ENCODE data around the gene DNAH5. TPM values are rescaled to one million over a fixed set of nuclear protein-coding genes. Genes with fewer than 3 reads are reported as not detected.

DNAH5 gene
- total RNA-seq, 1 donor from 2014 or later, result 1.2 TPM

GRCh38 chr5:13785781-13786415, 158.6 kb downstream of the DNAH5 start:
- TF ChIP-seq, protein P1, sequence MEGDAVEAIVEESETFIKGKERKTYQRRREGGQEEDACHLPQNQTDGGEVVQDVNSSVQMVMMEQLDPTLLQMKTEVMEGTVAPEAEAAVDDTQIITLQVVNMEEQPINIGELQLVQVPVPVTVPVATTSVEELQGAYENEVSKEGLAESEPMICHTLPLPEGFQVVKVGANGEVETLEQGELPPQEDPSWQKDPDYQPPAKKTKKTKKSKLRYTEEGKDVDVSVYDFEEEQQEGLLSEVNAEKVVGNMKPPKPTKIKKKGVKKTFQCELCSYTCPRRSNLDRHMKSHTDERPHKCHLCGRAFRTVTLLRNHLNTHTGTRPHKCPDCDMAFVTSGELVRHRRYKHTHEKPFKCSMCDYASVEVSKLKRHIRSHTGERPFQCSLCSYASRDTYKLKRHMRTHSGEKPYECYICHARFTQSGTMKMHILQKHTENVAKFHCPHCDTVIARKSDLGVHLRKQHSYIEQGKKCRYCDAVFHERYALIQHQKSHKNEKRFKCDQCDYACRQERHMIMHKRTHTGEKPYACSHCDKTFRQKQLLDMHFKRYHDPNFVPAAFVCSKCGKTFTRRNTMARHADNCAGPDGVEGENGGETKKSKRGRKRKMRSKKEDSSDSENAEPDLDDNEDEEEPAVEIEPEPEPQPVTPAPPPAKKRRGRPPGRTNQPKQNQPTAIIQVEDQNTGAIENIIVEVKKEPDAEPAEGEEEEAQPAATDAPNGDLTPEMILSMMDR (conservative IDR thresholded peaks at IDR 0.05), result no peak
- no peaks in the 10 kb centered on the region for H3K4me1 Mint-ChIP-seq (ENCODE audit: unreplicated experiment)
- H3K4me3 Mint-ChIP-seq, result no peak overlapping the region
- no peaks in the 10 kb centered on the region for H3K36me3 Mint-ChIP-seq
- DNase-seq (ENCODE audit: extremely low spot score, unreplicated experiment), result no peak
- no peaks in the 10 kb centered on the region for H3K27me3 Mint-ChIP-seq
- no peaks in the 10 kb centered on the region for H3K9me3 Mint-ChIP-seq
- H3K27ac Mint-ChIP-seq, result no peak overlapping the region

GRCh38 chr5:13783726-13784125, 160.8 kb downstream of the DNAH5 start:
- TF ChIP-seq, protein P1 (conservative IDR thresholded peaks at IDR 0.05), result no peak
- Mint-ChIP-seq H3K27ac (no peak overlapping the region), H3K27me3 (no peaks in the 10 kb centered on the region), H3K36me3 (no peaks in the 10 kb centered on the region), H3K9me3 (no peaks in the 10 kb centered on the region), H3K4me3 (no peak overlapping the region), H3K4me1 (ENCODE audit: unreplicated experiment) (no peaks in the 10 kb centered on the region)
- no peak for DNase-seq (ENCODE audit: extremely low spot score, unreplicated experiment)

- H3K27ac Mint-ChIP-seq, result no peak overlapping the region
- H3K27me3 Mint-ChIP-seq, result no peaks in the 10 kb centered on the region
- no peaks in the 10 kb centered on the region for H3K36me3 Mint-ChIP-seq
- no peak for DNase-seq (ENCODE audit: extremely low spot score, unreplicated experiment)
- no peaks in the 10 kb centered on the region for H3K9me3 Mint-ChIP-seq
- H3K4me1 Mint-ChIP-seq (ENCODE audit: unreplicated experiment), result no peaks in the 10 kb centered on the region
- no peak overlapping the region for H3K4me3 Mint-ChIP-seq
- TF ChIP-seq, protein P1 (conservative IDR thresholded peaks at IDR 0.05), result no peak
These were observed 164.4 kb downstream of the DNAH5 start for GRCh38 chr5:13780081-13780480.

- Mint-ChIP-seq H3K27me3 (peaks cover 6% of the 10 kb centered on the region), H3K27ac (no peak overlapping the region), H3K4me3 (no peak overlapping the region), H3K4me1 (ENCODE audit: unreplicated experiment) (no peaks in the 10 kb centered on the region), H3K36me3 (no peaks in the 10 kb centered on the region), H3K9me3 (no peaks in the 10 kb centered on the region)
- DNase-seq (ENCODE audit: extremely low spot score, unreplicated experiment), result no peak
- TF ChIP-seq, protein P1 (conservative IDR thresholded peaks at IDR 0.05), result no peak
These were observed 170.8 kb downstream of the DNAH5 start for GRCh38 chr5:13773649-13774048.

DNA sequence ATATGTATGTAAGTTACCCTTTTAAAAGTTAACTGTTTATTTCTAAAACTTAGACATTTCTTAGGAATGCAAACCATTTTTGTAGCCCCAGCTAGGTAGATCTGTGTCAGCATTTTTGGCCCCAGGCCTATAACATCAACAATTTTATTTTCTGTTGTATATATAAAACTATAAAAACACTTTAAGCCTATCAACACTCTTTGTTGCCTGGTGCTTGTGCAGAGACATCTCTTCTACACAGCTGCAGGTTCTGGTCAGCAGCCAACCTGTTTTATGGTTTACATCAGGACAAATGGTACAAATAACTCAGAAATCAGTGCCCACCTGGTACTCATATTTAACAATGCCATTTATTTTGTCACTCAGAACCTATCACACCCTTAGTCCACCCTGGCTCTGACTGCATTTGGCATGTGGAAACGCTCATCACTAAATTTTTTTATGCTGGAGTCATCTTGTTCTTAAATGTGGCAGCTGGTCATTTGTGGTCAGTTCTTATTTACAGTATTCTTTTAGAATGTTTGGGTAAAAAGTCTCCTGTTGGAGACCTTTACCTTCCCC, 173.4 kb downstream of the DNAH5 start:
- Mint-ChIP-seq H3K27ac (no peak overlapping the region), H3K9me3 (no peaks in the 10 kb centered on the region), H3K27me3 (peaks cover 6% of the 10 kb centered on the region), H3K36me3 (no peaks in the 10 kb centered on the region), H3K4me3 (no peak overlapping the region), H3K4me1 (ENCODE audit: unreplicated experiment) (peaks cover under 1% of the 10 kb centered on the region)
- no peak for DNase-seq (ENCODE audit: extremely low spot score, unreplicated experiment)
- TF ChIP-seq, protein P1 (conservative IDR thresholded peaks at IDR 0.05), result no peak
